Choroid plexus epithelial cell (primary cell): ENCODE data around the gene GPR143.

Source experiments
- DNase-seq: peaks from one replicate; pipeline ENCODE4 v3.0.0-alpha.2; 2010; ENCODE audit warnings: low read depth
- H3K4me3 ChIP-seq: 2 replicates; pipeline ENCODE4 v1.5.1; 2011; ENCODE audit warnings: low read depth, mild to moderate bottlenecking, control low read depth, low read length, moderate library complexity
- CTCF ChIP-seq: conservative IDR thresholded peaks from 2 replicates; pipeline ENCODE4 v1.5.1; 2011; ENCODE audit warnings: low read depth, mild to moderate bottlenecking, control low read depth, inconsistent platforms, low read length, moderate library complexity

Gene GPR143

GRCh38 chrX:9707306-9708033 is 58.2 kb downstream of the GPR143 start:
- no peak for TF ChIP-seq CTCF
- H3K4me3 ChIP-seq, result no peak overlapping the region
- no peak for DNase-seq

- H3K4me3 ChIP-seq, result no peak overlapping the region
- no peak for DNase-seq
Observed at GRCh38 chrX:9706421-9706820, 59.2 kb downstream of the GPR143 start.

GRCh38 chrX:9704876-9705465 is 60.7 kb downstream of the GPR143 start:
- DNase-seq, result no peak
- TF ChIP-seq CTCF, result no peak
- no peak overlapping the region for H3K4me3 ChIP-seq

More at GRCh38 chrX:9706421-9706820, 59.2 kb downstream of the GPR143 start:
- no peak for TF ChIP-seq CTCF

GRCh38 chrX:9703406-9703805 is 62.2 kb downstream of the GPR143 start:
- no peak for TF ChIP-seq CTCF
- no peak for DNase-seq
- no peak overlapping the region for H3K4me3 ChIP-seq

GRCh38 chrX:9701790-9702189 is 63.9 kb downstream of the GPR143 start:
- no peak for TF ChIP-seq CTCF
- DNase-seq, result no peak
- no peak overlapping the region for H3K4me3 ChIP-seq

GRCh38 chrX:9700555-9700954 is 65.1 kb downstream of the GPR143 start:
- peak; percentile 3 for TF ChIP-seq CTCF
- H3K4me3 ChIP-seq, result no peak overlapping the region
- DNase-seq, result no peak

GRCh38 chrX:9698576-9698975 is 67.1 kb downstream of the GPR143 start:
- no peak overlapping the region for H3K4me3 ChIP-seq
- TF ChIP-seq CTCF, result no peak
- no peak for DNase-seq
